GM12873 (cell line): ENCODE data around the gene LYST.
A peak's percentile ranks its signal among the peaks of the same experiment; 100 is the strongest.

Experiments
- CTCF ChIP-seq: IDR thresholded peaks from 2 replicates; pipeline ENCODE4 v1.5.1; 2012; ENCODE audit warnings: low read depth, mild to moderate bottlenecking, moderate library complexity, low read length, control low read depth; ENCODE audit not compliant: insufficient read depth; ENCODE audit errors: missing control alignments

LYST gene

DNA sequence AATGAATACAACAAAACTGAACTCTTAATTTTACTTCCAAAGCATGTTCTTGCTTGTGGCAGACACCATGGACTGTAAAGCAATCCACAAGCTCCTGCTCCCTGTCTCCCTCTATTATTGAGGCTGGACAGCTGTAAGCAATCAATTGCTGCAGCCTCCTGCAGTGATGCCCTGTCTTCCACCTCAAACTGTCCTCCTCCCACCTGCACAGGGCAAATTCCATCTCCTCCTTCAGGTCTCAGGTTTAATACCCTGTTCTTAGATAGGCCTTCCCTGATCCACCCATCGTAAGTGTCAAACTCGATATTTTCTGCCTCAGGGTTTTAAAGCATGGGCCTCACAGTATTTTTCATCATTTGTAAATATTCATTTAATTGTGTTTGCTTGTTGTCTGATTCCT lies 81.8 kb downstream of the LYST start:
- TF ChIP-seq CTCF = no peak

- peak; percentile 15 for TF ChIP-seq CTCF
Measured at GRCh38 chr1:235783148-235783776, 83.4 kb downstream of the LYST start.

GRCh38 chr1:235782601-235783000 lies 84.1 kb downstream of the LYST start:
- no peak for TF ChIP-seq CTCF

- no peak for TF ChIP-seq CTCF
Measured at GRCh38 chr1:235781807-235782206, 84.9 kb downstream of the LYST start.

- TF ChIP-seq CTCF = no peak
Measured at GRCh38 chr1:235779770-235780169, 86.9 kb downstream of the LYST start.

DNA sequence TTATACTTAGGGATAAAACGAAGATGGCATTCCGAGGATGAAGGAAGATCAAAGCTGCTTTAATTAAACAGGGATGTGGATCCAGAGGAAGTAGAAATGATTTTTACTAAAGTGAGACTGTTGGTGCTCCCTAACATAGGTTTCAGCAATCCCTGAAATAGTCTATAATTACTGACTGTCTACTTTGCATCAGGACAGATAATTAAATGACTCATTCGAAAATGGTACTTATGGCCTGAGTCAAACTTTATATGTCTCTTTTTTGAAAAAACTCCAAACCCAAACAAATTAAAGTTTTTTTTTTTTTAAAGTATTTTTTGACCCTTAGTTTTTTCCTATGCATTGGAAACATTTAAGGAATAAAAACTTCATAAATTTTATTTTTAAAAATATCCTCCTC lies 90.3 kb downstream of the LYST start:
- no peak for TF ChIP-seq CTCF

DNA sequence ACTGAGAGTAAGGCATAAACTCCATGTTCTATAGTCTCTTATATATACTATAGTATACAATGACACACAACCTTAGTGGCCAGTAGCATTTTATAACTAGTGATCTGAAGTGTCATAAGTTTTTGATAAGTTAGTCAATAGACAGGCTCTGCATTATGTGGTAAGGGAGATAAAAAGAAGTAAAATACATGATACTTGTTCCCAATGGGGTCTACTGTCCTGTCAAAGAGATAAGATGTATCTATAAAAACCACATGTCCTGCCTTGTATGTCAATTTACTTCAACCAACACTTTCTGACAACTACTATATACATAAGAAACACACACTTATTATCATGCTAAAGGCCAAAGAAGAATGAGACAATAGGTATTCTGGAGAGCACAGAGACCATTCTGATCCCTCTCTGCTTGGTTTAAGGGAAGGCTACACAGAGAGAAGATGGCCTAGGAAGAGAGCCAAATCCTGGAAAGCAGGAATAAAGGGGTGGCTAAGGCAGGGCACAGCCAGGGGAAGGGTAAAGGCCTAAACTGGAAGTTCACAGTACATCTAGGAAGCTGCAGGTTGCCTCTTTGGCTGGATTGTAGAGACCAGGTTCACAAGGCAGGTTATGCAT lies 91.4 kb downstream of the LYST start:
- no peak for TF ChIP-seq CTCF
